ENCODE data around the gene EIPR1.

- TF ChIP-seq EZH2 (conservative IDR thresholded peaks at IDR 0.05; ENCODE audit: low read depth, low read length) (no peak), CTCF (CRISPR knock-in tag; IDR thresholded peaks at IDR 0.05) (no peak), ZSCAN31 (CRISPR knock-in tag; IDR thresholded peaks at IDR 0.05; ENCODE audit: low read depth) (no peak)
Observed at GRCh38 chr2:3246928-3247714, 130.5 kb downstream of the EIPR1 start.

Data from HepG2 (cell line).